K562 (cell line): Measurements from ENCODE around the gene KDM5A. TPM values are rescaled to one million over a fixed set of nuclear protein-coding genes. Genes with fewer than 3 reads are reported as not detected.

Experiments
- ARHGAP35 ChIP-seq: fragments of 450-650 bp; IDR thresholded peaks from 2 replicates; pipeline ENCODE4 v1.6.1; 2018; ENCODE audit not compliant: partially characterized antibody
- ATF3 ChIP-seq, 2 experiments: fragments of 450-650 bp in 1 of 2; sonication (generic) in 1 of 2; formaldehyde crosslinking in 1 of 2; IDR thresholded peaks in 1 of 2; conservative IDR thresholded peaks in 1 of 2; 2 replicates each; pipeline versions ENCODE4 v1.6.1 to v1.8.1; 2016 to 2023; ENCODE audit warnings: mild to moderate bottlenecking in 2 of 2, moderate library complexity in 2 of 2, inconsistent platforms in 1 of 2, missing genetic modification reagents in 1 of 2
- CBFB ChIP-seq: sonication (generic); formaldehyde crosslinking; IDR thresholded peaks from 2 replicates; pipeline ENCODE4 v1.4.0; 2020; ENCODE audit warnings: mild to moderate bottlenecking, missing genetic modification reagents
- CHD1 ChIP-seq: fragments of 200-600 bp; sonication (generic); IDR thresholded peaks from one replicate; pipeline ENCODE4 v1.6.1; 2012; ENCODE audit warnings: mild to moderate bottlenecking, moderate library complexity, low read length, inconsistent platforms
- DDX20 ChIP-seq: fragments of 450-650 bp; IDR thresholded peaks from 2 replicates; pipeline ENCODE4 v1.6.1; 2016; ENCODE audit warnings: missing genetic modification characterization, low read depth, mild to moderate bottlenecking, missing compliant biosample characterization, moderate library complexity
- MED1 ChIP-seq: sonication (generic); formaldehyde crosslinking; IDR thresholded peaks from 2 replicates; pipeline ENCODE4 v1.8.1; 2023; ENCODE audit warnings: missing genetic modification reagents, borderline replicate concordance
- MTA1 ChIP-seq: fragments of 450-650 bp; IDR thresholded peaks from 2 replicates; pipeline ENCODE4 v1.6.1; 2017; ENCODE audit warnings: borderline replicate concordance
- NFIX ChIP-seq: fragments of 250-450 bp; sonication (Bioruptor Pico); IDR thresholded peaks from 2 replicates; pipeline ENCODE4 v1.4.0; 2020; ENCODE audit warnings: low read depth, mild to moderate bottlenecking, moderate library complexity
- SMARCA4 ChIP-seq: fragments of 450-650 bp; IDR thresholded peaks from 2 replicates; pipeline ENCODE4 v1.6.1; 2016
- ZC3H8 ChIP-seq: fragments of 450-650 bp; IDR thresholded peaks from 2 replicates; pipeline ENCODE4 v1.6.1; 2017
- ZNF140 ChIP-seq: fragments of 250-450 bp; sonication (Bioruptor Pico); IDR thresholded peaks from 2 replicates; pipeline ENCODE4 v1.8.0; 2021; ENCODE audit warnings: moderate library complexity, mild to moderate bottlenecking, inconsistent platforms
- ZNF175 ChIP-seq: fragments of 200-800 bp; sonication (Bioruptor generic); IDR thresholded peaks from 2 replicates; pipeline ENCODE4 v1.6.1; 2016; ENCODE audit warnings: low read depth, mild to moderate bottlenecking, missing genetic modification characterization, missing compliant biosample characterization
- ZNF224 ChIP-seq: sonication (generic); formaldehyde crosslinking; IDR thresholded peaks from 2 replicates; pipeline ENCODE4 v1.8.0; 2022; ENCODE audit warnings: mild to moderate bottlenecking, missing genetic modification reagents
- ZNF589 ChIP-seq: fragments of 200-800 bp; sonication (Bioruptor generic); IDR thresholded peaks from 2 replicates; pipeline ENCODE4 v1.6.1; 2016; ENCODE audit warnings: low read depth, missing genetic modification characterization, missing compliant biosample characterization
- ZNF696 ChIP-seq: fragments of 250-450 bp; sonication (Bioruptor Pico); conservative IDR thresholded peaks from 2 replicates; pipeline ENCODE4 v1.4.0; 2020; ENCODE audit warnings: mild to moderate bottlenecking, moderate library complexity
- polyA plus RNA-seq, 8 experiments: library from polyadenylated mRNA; depleted of rRNA in 4 of 8; stranded (reverse) in 5 of 8; unstranded in 3 of 8; fragments of >200 nt; fragmentation: Nextera tagmentation in 2 of 8; fragmentation: Illumina TruSeq in 1 of 8; extraction: Ambion mirVana in 2 of 8; extraction: Trizol in 1 of 8; gene quantifications; 2 replicates each; pipeline versions ENCODE4 v1.2.1 to v1.2.3, GENCODE V29; 2011 to 2014; ENCODE audit warnings: inconsistent platforms in 1 of 8, missing spikeins in 1 of 8
- total RNA-seq, 7 experiments: library from RNA; depleted of rRNA in 6 of 7; stranded (reverse); fragments of >200 nt in 6 of 7; fragmentation: Illumina TruSeq in 2 of 7; extraction: Trizol in 2 of 7; gene quantifications; 2 replicates each; pipeline versions ENCODE4 v1.2.1 to v1.2.3, GENCODE V29; 2011 to 2021; ENCODE audit warnings: low replicate concordance in 1 of 7
- TF ChIP-seq, protein P1 (sequence below): fragments of 250-450 bp; sonication (Bioruptor Pico); IDR thresholded peaks from 2 replicates; pipeline ENCODE4 v1.5.0; 2020; ENCODE audit warnings: mild to moderate bottlenecking
- TF ChIP-seq, protein P2 (sequence below): fragments of 450-650 bp; IDR thresholded peaks from 2 replicates; pipeline ENCODE4 v1.6.1; 2016; ENCODE audit warnings: missing biosample characterization, missing genetic modification characterization
- TF ChIP-seq, protein P3 (sequence below): sonication (generic); IDR thresholded peaks from 2 replicates; pipeline ENCODE4 v1.6.1; 2016
- TF ChIP-seq, protein P4 (sequence below): fragments of 450-650 bp; IDR thresholded peaks from 2 replicates; pipeline ENCODE4 v1.6.1; 2018; ENCODE audit warnings: mild to moderate bottlenecking, low read depth; ENCODE audit not compliant: partially characterized antibody

The KDM5A gene
- total and polyA plus RNA-seq, 9 of the 15 experiments (the other 6 are each of a cell fraction or from before 2014, with no cell fraction given): 5.5 to 35.1 (median 13.1) TPM

GRCh38 chr12:401235-402028, 12.3 kb upstream of the KDM5A start, which contains the start of gene CCDC77 (continued):
- TF ChIP-seq MTA1 (no peak), CHD1 (no peak), MED1 (no peak), CBFB (no peak), ARHGAP35 (peak; percentile 84), DDX20 (tag) (no peak), NFIX (CRISPR knock-in tag) (no peak), ATF3 (IDR thresholded peaks at IDR 0.05) (no peak), ATF3 (CRISPR knock-in tag; conservative IDR thresholded peaks at IDR 0.05) (no peak), SMARCA4 (no peak), ZNF589 (CRISPR knock-in tag) (no peak), ZC3H8 (no peak), ZNF140 (CRISPR knock-in tag) (no peak), ZNF175 (CRISPR knock-in tag) (no peak), ZNF224 (CRISPR knock-in tag) (no peak), ZNF696 (CRISPR knock-in tag) (no peak)
- TF ChIP-seq, protein P1, sequence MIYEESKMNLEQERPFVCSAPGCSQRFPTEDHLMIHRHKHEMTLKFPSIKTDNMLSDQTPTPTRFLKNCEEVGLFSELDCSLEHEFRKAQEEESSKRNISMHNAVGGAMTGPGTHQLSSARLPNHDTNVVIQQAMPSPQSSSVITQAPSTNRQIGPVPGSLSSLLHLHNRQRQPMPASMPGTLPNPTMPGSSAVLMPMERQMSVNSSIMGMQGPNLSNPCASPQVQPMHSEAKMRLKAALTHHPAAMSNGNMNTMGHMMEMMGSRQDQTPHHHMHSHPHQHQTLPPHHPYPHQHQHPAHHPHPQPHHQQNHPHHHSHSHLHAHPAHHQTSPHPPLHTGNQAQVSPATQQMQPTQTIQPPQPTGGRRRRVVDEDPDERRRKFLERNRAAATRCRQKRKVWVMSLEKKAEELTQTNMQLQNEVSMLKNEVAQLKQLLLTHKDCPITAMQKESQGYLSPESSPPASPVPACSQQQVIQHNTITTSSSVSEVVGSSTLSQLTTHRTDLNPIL (CRISPR knock-in tag): no peak
- TF ChIP-seq, protein P2, sequence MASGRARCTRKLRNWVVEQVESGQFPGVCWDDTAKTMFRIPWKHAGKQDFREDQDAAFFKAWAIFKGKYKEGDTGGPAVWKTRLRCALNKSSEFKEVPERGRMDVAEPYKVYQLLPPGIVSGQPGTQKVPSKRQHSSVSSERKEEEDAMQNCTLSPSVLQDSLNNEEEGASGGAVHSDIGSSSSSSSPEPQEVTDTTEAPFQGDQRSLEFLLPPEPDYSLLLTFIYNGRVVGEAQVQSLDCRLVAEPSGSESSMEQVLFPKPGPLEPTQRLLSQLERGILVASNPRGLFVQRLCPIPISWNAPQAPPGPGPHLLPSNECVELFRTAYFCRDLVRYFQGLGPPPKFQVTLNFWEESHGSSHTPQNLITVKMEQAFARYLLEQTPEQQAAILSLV: no peak
- TF ChIP-seq, protein P3, sequence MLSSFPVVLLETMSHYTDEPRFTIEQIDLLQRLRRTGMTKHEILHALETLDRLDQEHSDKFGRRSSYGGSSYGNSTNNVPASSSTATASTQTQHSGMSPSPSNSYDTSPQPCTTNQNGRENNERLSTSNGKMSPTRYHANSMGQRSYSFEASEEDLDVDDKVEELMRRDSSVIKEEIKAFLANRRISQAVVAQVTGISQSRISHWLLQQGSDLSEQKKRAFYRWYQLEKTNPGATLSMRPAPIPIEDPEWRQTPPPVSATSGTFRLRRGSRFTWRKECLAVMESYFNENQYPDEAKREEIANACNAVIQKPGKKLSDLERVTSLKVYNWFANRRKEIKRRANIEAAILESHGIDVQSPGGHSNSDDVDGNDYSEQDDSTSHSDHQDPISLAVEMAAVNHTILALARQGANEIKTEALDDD: 0 out of 2 replicates have a peak, but pooled peaks have one; percentile 18
- TF ChIP-seq, protein P4, sequence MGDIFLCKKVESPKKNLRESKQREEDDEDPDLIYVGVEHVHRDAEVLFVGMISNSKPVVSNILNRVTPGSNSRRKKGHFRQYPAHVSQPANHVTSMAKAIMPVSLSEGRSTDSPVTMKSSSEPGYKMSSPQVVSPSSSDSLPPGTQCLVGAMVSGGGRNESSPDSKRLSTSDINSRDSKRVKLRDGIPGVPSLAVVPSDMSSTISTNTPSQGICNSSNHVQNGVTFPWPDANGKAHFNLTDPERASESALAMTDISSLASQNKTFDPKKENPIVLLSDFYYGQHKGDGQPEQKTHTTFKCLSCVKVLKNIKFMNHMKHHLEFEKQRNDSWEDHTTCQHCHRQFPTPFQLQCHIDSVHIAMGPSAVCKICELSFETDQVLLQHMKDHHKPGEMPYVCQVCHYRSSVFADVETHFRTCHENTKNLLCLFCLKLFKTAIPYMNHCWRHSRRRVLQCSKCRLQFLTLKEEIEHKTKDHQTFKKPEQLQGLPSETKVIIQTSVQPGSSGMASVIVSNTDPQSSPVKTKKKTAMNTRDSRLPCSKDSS: no peak
